Neural progenitor cell (in vitro differentiated cells): ENCODE data around the gene SLC50A1.

Experiments
- CTCF ChIP-seq: fragments of 200-600 bp; sonication (generic); IDR thresholded peaks from 2 replicates; pipeline ENCODE4 v1.5.1; 2017; ENCODE audit warnings: antibody characterized with exemption, mild to moderate bottlenecking
- EZH2 ChIP-seq: fragments of 200-600 bp; sonication (generic); IDR thresholded peaks from 2 replicates; pipeline ENCODE4 v1.6.1; 2017; ENCODE audit warnings: antibody characterized with exemption, mild to moderate bottlenecking, moderate library complexity
- EZH2phosphoT487 ChIP-seq: fragments of 200-600 bp; sonication (generic); IDR thresholded peaks from 2 replicates; pipeline ENCODE4 v1.6.1; 2017; ENCODE audit warnings: antibody characterized with exemption

GRCh38 chr1:155186794-155187455 is 51.3 kb downstream of the SLC50A1 start:
- no peak for TF ChIP-seq CTCF
- no peak for TF ChIP-seq EZH2
- TF ChIP-seq EZH2phosphoT487: no peak
